Keratinocyte (primary cell): ENCODE results near the gene IFNA2. TPM values are rescaled to one million over a fixed set of nuclear protein-coding genes. Genes with fewer than 3 reads are reported as not detected.

Experiments
- DNase-seq: peaks from one replicate; pipeline ENCODE4 v3.0.0-alpha.2; 2011; ENCODE audit warnings: low read depth, missing footprints, low spot score
- FAIRE-seq: peaks from 2 replicates; lab custom pipeline; 2011; peaks lifted over from hg19 to GRCh38; lab: Jason Lieb, UNC
- H2AFZ ChIP-seq: 2 replicates; pipeline ENCODE4 v1.6.0; 2012; ENCODE audit warnings: low read length, control low read depth, inconsistent platforms; ENCODE audit not compliant: control insufficient read depth
- H3K27ac ChIP-seq: 2 replicates; pipeline ENCODE4 v1.5.1; 2011; ENCODE audit warnings: low read length; ENCODE audit not compliant: control insufficient read depth, insufficient read depth
- H3K27me3 ChIP-seq: 3 replicates; pipeline ENCODE4 v1.6.0; 2011; ENCODE audit warnings: low read length; ENCODE audit not compliant: control insufficient read depth, insufficient read depth; ENCODE audit errors: extremely low read depth
- H3K36me3 ChIP-seq, 2 experiments: 2 replicates in 1 of 2; 3 replicates in 1 of 2; pipeline ENCODE4 v1.5.1; 2011; ENCODE audit warnings: low read length in 2 of 2, mild to moderate bottlenecking in 1 of 2; ENCODE audit not compliant: control insufficient read depth in 2 of 2, insufficient read depth in 2 of 2; ENCODE audit errors: extremely low read depth in 1 of 2
- H3K4me1 ChIP-seq: 3 replicates; pipeline ENCODE4 v1.5.1; 2011; ENCODE audit warnings: low read length; ENCODE audit not compliant: control insufficient read depth, insufficient read depth; ENCODE audit errors: extremely low read depth
- H3K4me2 ChIP-seq: 3 replicates; pipeline ENCODE4 v1.6.0; 2011; ENCODE audit warnings: low read depth, low read length; ENCODE audit not compliant: control insufficient read depth, insufficient read depth; ENCODE audit errors: extremely low read depth
- H3K4me3 ChIP-seq, 3 experiments: fragments of 200-600 bp in 1 of 3; sonication (generic) in 1 of 3; 2 replicates in 2 of 3; 3 replicates in 1 of 3; pipeline ENCODE4 v1.5.1; 2011 to 2016; ENCODE audit warnings: low read length in 3 of 3, mild to moderate bottlenecking in 3 of 3, control low read depth in 2 of 3, inconsistent platforms in 1 of 3, low read depth in 1 of 3, mixed read lengths in 1 of 3, mixed run types in 1 of 3, moderate library complexity in 1 of 3; ENCODE audit not compliant: control insufficient read depth in 2 of 3, insufficient read depth in 2 of 3; ENCODE audit errors: extremely low read depth in 1 of 3
- H3K79me2 ChIP-seq: 2 replicates; pipeline ENCODE4 v1.6.0; 2012; ENCODE audit warnings: low read length; ENCODE audit not compliant: control insufficient read depth, insufficient read depth
- H3K9ac ChIP-seq: 3 replicates; pipeline ENCODE4 v1.6.0; 2011; ENCODE audit warnings: low read length; ENCODE audit not compliant: control insufficient read depth, insufficient read depth; ENCODE audit errors: extremely low read depth
- H3K9me1 ChIP-seq: 3 replicates; pipeline ENCODE4 v1.6.0; 2011; ENCODE audit warnings: low read length; ENCODE audit not compliant: control insufficient read depth, insufficient read depth; ENCODE audit errors: extremely low read depth
- H3K9me3 ChIP-seq: 2 replicates; pipeline ENCODE4 v1.5.1; 2012; ENCODE audit warnings: low read depth, low read length; ENCODE audit not compliant: control insufficient read depth
- H4K20me1 ChIP-seq: 3 replicates; pipeline ENCODE4 v1.6.0; 2011; ENCODE audit warnings: low read length; ENCODE audit not compliant: control insufficient read depth, insufficient read depth; ENCODE audit errors: extremely low read depth
- CTCF ChIP-seq, 3 experiments: IDR thresholded peaks in 1 of 3; conservative IDR thresholded peaks in 1 of 3; optimal IDR thresholded peaks in 1 of 3; 2 replicates in 2 of 3; 3 replicates in 1 of 3; pipeline versions ENCODE3 to v1.5.1; 2011; ENCODE audit warnings: low read length in 3 of 3, mild to moderate bottlenecking in 3 of 3, moderate library complexity in 2 of 3, control low read depth in 1 of 3, inconsistent platforms in 1 of 3; ENCODE audit not compliant: insufficient read depth in 2 of 3; ENCODE audit errors: extremely low read depth in 1 of 3
- EZH2 ChIP-seq: IDR thresholded peaks from one replicate; pipeline ENCODE4 v1.6.1; 2012; ENCODE audit warnings: inconsistent platforms, mild to moderate bottlenecking, low read length, moderate library complexity
- dilution Hi-C: fragments of 300-500 bp; cut with MboI; formaldehyde crosslinking; loops from one replicate; pipeline ENCODE4 v1.7.0; 2020; ENCODE audit warnings: low sequenced_read_pairs; ENCODE audit not compliant: extremely low pct_ligation_motif_present
- polyA plus RNA-seq, 5 experiments: library from polyadenylated mRNA; depleted of rRNA in 3 of 5; stranded (reverse) in 3 of 5; stranded (forward) in 1 of 5; unstranded in 1 of 5; fragments of >200 nt; gene quantifications; 1 replicate in 1 of 5; 2 replicates in 3 of 5; 3 replicates in 1 of 5; pipeline versions ENCODE4 v1.2.1 to v1.2.3, GENCODE V29; 2011 to 2012; ENCODE audit warnings: missing spikeins in 2 of 5, low read depth in 1 of 5, low replicate concordance in 1 of 5

The IFNA2 gene
- polyA plus RNA-seq, 1 donor (not counting 4 experiments of a cell fraction or from before 2014, with no cell fraction given): not detected

- TF ChIP-seq CTCF (optimal IDR thresholded peaks at IDR 0.05 in 1 of 3, IDR thresholded peaks at IDR 0.05 in 1 of 3, conservative IDR thresholded peaks at IDR 0.05 in 1 of 3; ENCODE audit: extremely low read depth in 1 of 3, insufficient read depth in 2 of 3, low read length in 3 of 3): peak; percentile 60 to 92 (median 87)
- TF ChIP-seq EZH2: peak; percentile 61
- Histone ChIP-seq H4K20me1 (no peaks in the 10 kb centered on the region), H3K4me2 (peak overlapping the region; percentile 76), H3K9me3 (no peaks in the 10 kb centered on the region), H3K79me2 (no peaks in the 10 kb centered on the region), H3K27ac (no peak overlapping the region), H3K4me1 (no peaks in the 10 kb centered on the region), H3K27me3 (peaks cover 60% of the 10 kb centered on the region), H3K9ac (no peak overlapping the region), H3K36me3 (no peaks in the 10 kb centered on the region), H3K4me3 (peak overlapping the region in 1 of 3 experiments; percentile 35), H2AFZ (no peak overlapping the region), H3K9me1 (no peaks in the 10 kb centered on the region)
- DNase-seq (no peak), FAIRE-seq (no peak)
- dilution Hi-C loops: no loop called here
These were observed 10.8 kb upstream of the IFNA2 start for GRCh38 chr9:21395778-21396717.

GRCh38 chr9:21392270-21392669 lies 7.1 kb upstream of the IFNA2 start:
- Histone ChIP-seq H4K20me1 (no peaks in the 10 kb centered on the region), H3K27ac (no peak overlapping the region), H3K36me3 (no peaks in the 10 kb centered on the region), H3K9me1 (no peaks in the 10 kb centered on the region), H3K4me3 (no peak overlapping the region), H3K9ac (no peak overlapping the region), H3K27me3 (peaks cover 56% of the 10 kb centered on the region), H3K4me1 (no peaks in the 10 kb centered on the region), H3K79me2 (no peaks in the 10 kb centered on the region), H2AFZ (no peak overlapping the region), H3K4me2 (no peak overlapping the region), H3K9me3 (no peaks in the 10 kb centered on the region)
- no peak for DNase-seq
- FAIRE-seq: no peak
- TF ChIP-seq CTCF (optimal IDR thresholded peaks at IDR 0.05 in 1 of 3, IDR thresholded peaks at IDR 0.05 in 1 of 3, conservative IDR thresholded peaks at IDR 0.05 in 1 of 3; ENCODE audit: extremely low read depth in 1 of 3, insufficient read depth in 2 of 3, low read length in 3 of 3) (peak in 2 of 3 experiments; percentile 24 to 49), EZH2 (no peak)
- dilution Hi-C loops: no loop called here
